ENCODE measurements around the gene ALG11. TPM values are rescaled to one million over a fixed set of nuclear protein-coding genes. Genes with fewer than 3 reads are reported as not detected.

ALG11 gene, protein sequence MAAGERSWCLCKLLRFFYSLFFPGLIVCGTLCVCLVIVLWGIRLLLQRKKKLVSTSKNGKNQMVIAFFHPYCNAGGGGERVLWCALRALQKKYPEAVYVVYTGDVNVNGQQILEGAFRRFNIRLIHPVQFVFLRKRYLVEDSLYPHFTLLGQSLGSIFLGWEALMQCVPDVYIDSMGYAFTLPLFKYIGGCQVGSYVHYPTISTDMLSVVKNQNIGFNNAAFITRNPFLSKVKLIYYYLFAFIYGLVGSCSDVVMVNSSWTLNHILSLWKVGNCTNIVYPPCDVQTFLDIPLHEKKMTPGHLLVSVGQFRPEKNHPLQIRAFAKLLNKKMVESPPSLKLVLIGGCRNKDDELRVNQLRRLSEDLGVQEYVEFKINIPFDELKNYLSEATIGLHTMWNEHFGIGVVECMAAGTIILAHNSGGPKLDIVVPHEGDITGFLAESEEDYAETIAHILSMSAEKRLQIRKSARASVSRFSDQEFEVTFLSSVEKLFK
- total RNA-seq (38.8 and 40.8 TPM in 2 replicates), polyA plus RNA-seq (3.2 and 7.1 TPM in 2 replicates), polyA minus RNA-seq (6.6 and 7.8 TPM in 2 replicates)
- 18.5 TPM for total RNA-seq (2013)

DNA sequence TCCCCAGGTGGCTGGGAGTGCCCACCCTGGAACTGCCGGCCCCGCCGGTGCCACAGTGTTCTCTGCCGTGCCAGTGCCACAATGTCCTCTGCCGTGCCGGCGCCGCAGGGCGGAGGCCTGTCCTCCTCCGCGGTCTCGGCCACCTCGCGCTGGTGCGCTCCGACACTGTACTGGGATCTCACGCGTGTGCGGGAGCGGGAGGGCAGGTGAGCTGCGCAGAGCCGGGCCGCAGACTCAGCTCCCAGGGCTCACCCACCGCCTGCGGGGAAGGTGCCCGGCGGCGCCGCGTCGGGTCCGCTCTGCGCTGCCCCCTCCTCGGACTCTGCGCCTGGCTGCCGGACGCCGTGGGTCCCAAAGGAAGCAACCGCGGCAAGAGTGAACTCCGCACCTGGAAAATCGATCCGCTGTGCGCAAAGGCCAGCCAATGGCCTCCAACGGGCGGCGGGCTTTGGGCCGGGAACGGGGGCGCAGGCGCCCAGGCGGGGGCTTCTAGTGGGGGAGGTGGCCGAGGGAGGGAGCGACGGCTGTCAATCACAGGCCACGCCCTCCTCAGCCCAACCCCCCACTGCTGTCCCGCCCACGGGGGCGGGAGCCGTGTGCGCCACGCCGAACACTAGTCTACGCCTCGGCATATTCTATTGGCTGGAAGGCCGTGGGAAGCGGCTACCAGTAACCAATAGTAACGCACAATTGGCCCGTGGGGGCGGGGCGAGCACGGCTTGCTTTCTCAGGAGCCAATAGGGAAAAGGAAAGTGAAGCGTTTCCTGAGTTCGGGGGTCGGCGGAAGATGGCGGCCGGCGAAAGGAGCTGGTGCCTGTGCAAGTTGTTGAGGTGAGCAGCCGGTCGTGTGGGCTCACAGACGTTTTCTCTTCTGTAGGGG lies at the start of gene ALG11:
Gene ALG11, plus strand, starts transcription at position 767 of the 880 bp plus-strand sequence. Its CDS starts 21 bp downstream, at position 788.
- ATAC-seq (ENCODE audit: low read depth): peak; percentile 99

More for the DNA sequence above, at the start of gene ALG11:
- DNase-seq: peak; percentile 99
- H3K27me3 ChIP-seq (replicated peaks in 1 of 4; ENCODE audit: control extremely low read depth in 1 of 4, control insufficient read depth in 3 of 4, insufficient read depth in 4 of 4, low read length in 3 of 4): peaks cover 0 to 22% (median 13%) of the 10 kb centered on the region in 4 experiments
- H3K79me2 ChIP-seq (ENCODE audit: control insufficient read depth, insufficient read depth, low read length): peaks cover 47% of the 10 kb centered on the region
- peak within 1 kb of the TSS; percentile 96 for H2AFZ ChIP-seq (ENCODE audit: insufficient read depth, low read depth, low read length, poor library complexity, severe bottlenecking)
- intact Hi-C loops (cut with micrococcal nuclease): loop anchor here (1.0 to 2.0 kb wide), 7 partner anchors 11 to 641 kb away; partner anchors contain the start of genes CKAP2, DHRS12, NEK3 and SUGT1
- CTCF ChIA-PET: interaction anchor here (0.9 to 2.3 kb wide), 4 partner anchors 8 to 196 kb away, joined by 4 to 9 read pairs (median 6); no protein-coding TSS in a partner anchor
- Mint-ChIP-seq H3K4me3 (peak within 1 kb of the TSS; percentile 99), H3K27ac (peak within 1 kb of the TSS; percentile 90), H3K27me3 (peaks cover 24% of the 10 kb centered on the region), H3K4me1 (peaks cover 19% of the 10 kb centered on the region), H3K9me3 (ENCODE audit: insufficient read depth) (no peaks in the 10 kb centered on the region)
- H3K27ac ChIP-seq (ENCODE audit: low read length in 2 of 2): peak within 1 kb of the TSS; percentile 13 to 77
- H3K4me3 ChIP-seq (ENCODE audit: control extremely low read depth in 1 of 5, extremely low read depth in 1 of 5, insufficient read depth in 1 of 5, low read depth in 2 of 5, low read length in 4 of 5): peak within 1 kb of the TSS; percentile 95 to 100 (median 96)
- no peaks in the 10 kb centered on the region for H4K20me1 ChIP-seq (ENCODE audit: control insufficient read depth, insufficient read depth, low read length, poor library complexity, severe bottlenecking)
- peaks cover 12 to 20% of the 10 kb centered on the region in 2 donors for H3K4me1 ChIP-seq (ENCODE audit: control insufficient read depth in 2 of 2, insufficient read depth in 2 of 2, low read length in 2 of 2)
- H3K9me3 ChIP-seq (ENCODE audit: control extremely low read depth in 1 of 3, control insufficient read depth in 2 of 3, insufficient read depth in 1 of 3, low read length in 2 of 3): no peaks in the 10 kb centered on the region
- under 1% methylated on average over 79 of the region's 82 CpGs for WGBS (ENCODE audit: insufficient coverage)
- H3K4me2 ChIP-seq (replicated peaks; ENCODE audit: low read depth, low read length, poor library complexity, severe bottlenecking): peak within 1 kb of the TSS; percentile 87
- H3K9ac ChIP-seq (ENCODE audit: low read length): peak within 1 kb of the TSS; percentile 87
- TF ChIP-seq, protein P1, sequence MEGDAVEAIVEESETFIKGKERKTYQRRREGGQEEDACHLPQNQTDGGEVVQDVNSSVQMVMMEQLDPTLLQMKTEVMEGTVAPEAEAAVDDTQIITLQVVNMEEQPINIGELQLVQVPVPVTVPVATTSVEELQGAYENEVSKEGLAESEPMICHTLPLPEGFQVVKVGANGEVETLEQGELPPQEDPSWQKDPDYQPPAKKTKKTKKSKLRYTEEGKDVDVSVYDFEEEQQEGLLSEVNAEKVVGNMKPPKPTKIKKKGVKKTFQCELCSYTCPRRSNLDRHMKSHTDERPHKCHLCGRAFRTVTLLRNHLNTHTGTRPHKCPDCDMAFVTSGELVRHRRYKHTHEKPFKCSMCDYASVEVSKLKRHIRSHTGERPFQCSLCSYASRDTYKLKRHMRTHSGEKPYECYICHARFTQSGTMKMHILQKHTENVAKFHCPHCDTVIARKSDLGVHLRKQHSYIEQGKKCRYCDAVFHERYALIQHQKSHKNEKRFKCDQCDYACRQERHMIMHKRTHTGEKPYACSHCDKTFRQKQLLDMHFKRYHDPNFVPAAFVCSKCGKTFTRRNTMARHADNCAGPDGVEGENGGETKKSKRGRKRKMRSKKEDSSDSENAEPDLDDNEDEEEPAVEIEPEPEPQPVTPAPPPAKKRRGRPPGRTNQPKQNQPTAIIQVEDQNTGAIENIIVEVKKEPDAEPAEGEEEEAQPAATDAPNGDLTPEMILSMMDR (IDR thresholded peaks at IDR 0.05): no peak
- TF ChIP-seq EZH2 (IDR thresholded peaks at IDR 0.05; ENCODE audit: borderline replicate concordance, insufficient read depth, low read depth, low read length, poor library complexity, severe bottlenecking): no peak
- H3K36me3 ChIP-seq (replicated peaks in 1 of 2; ENCODE audit: control extremely low read depth in 1 of 2, control insufficient read depth in 1 of 2, extremely low read depth in 1 of 2, insufficient read depth in 2 of 2, low read length in 1 of 2): no peaks in the 10 kb centered on the region
- POLR2A ChIA-PET: interaction anchor here (0.7 to 0.8 kb wide), 2 partner anchors 183 to 559 kb away, joined by 3 read pairs; partner anchors contain the start of gene INTS6
